Measurements from ENCODE around the gene USP46.

DNA sequence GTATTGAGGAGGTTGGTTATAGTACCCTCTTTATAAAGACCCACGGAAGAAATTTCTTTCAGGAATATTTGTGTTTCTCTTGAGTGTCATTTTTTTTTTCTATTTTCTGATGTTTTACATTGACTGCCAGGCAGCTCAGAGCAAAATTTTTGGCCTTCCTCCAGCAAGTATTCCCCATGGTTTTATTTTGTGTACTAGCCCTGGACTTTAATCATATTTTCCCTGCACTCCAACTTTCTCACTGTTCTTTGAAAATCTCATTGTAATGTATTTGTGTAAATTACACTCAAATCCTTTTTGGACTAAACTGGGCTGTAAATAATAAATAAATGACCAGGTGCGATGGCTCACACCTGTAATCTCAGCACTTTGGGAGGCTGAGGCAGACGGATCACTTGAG, 45.6 kb upstream of the USP46 start:
- TF ChIP-seq, protein P1, sequence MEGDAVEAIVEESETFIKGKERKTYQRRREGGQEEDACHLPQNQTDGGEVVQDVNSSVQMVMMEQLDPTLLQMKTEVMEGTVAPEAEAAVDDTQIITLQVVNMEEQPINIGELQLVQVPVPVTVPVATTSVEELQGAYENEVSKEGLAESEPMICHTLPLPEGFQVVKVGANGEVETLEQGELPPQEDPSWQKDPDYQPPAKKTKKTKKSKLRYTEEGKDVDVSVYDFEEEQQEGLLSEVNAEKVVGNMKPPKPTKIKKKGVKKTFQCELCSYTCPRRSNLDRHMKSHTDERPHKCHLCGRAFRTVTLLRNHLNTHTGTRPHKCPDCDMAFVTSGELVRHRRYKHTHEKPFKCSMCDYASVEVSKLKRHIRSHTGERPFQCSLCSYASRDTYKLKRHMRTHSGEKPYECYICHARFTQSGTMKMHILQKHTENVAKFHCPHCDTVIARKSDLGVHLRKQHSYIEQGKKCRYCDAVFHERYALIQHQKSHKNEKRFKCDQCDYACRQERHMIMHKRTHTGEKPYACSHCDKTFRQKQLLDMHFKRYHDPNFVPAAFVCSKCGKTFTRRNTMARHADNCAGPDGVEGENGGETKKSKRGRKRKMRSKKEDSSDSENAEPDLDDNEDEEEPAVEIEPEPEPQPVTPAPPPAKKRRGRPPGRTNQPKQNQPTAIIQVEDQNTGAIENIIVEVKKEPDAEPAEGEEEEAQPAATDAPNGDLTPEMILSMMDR (IDR thresholded peaks at IDR 0.05) = no peak
- TF ChIP-seq POLR2A (IDR thresholded peaks at IDR 0.05) = no peak

Data from Peyer's patch (tissue), 4 donors.